ENCODE measurements around the gene INPP4B. TPM values are rescaled to one million over a fixed set of nuclear protein-coding genes. Genes with fewer than 3 reads are reported as not detected.

The INPP4B gene
- total and polyA plus RNA-seq, 3 experiments from 2014 or later, result 50.3 to 52.6 (median 52.6) TPM

DNA sequence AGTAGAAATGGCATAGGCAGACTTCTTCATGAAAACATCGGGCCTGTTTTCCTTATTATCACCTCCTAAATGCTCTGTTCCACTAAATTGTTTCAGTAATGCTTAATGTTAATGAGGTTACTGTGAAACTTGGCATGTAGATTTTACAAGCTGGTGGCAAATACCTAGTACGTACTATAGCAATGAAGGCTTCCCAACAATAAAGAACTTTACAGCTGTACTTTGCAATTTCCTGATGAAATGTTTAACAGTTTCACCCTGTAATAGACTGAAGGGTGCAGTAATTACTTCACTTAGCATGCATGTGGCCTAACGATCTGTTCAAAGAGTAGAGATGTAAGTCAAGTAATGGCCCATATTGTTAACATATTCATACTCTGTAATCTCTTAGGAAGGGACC, 685.0 kb downstream of the INPP4B start:
- no peaks in the 10 kb centered on the region for H3K9me3 ChIP-seq (ENCODE audit: low read length)
- DNase-seq, result no peak
- no peak overlapping the region for H3K4me3 ChIP-seq (ENCODE audit: low read length)
- Mint-ChIP-seq H3K27ac (no peak overlapping the region), H3K27me3 (no peaks in the 10 kb centered on the region), H3K9me3 (no peaks in the 10 kb centered on the region), H3K4me3 (no peak overlapping the region), H3K36me3 (peaks cover 12 to 61% (median 24%) of the 10 kb centered on the region in 3 donors), H3K4me1 (peaks cover 11 to 29% (median 12%) of the 10 kb centered on the region in 3 donors)
- H3K27ac ChIP-seq (ENCODE audit: low read depth, low read length), result no peak overlapping the region
- no peaks in the 10 kb centered on the region for H3K27me3 ChIP-seq (ENCODE audit: insufficient read depth, low read length, poor library complexity, severe bottlenecking)
- ChIA-PET POLR2A (no interaction called here), CTCF (no interaction called here)
- no peaks in the 10 kb centered on the region for H3K4me1 ChIP-seq (ENCODE audit: insufficient read depth, low read length)
- peaks cover 15% of the 10 kb centered on the region for H3K36me3 ChIP-seq (ENCODE audit: insufficient read depth, low read length)

DNA sequence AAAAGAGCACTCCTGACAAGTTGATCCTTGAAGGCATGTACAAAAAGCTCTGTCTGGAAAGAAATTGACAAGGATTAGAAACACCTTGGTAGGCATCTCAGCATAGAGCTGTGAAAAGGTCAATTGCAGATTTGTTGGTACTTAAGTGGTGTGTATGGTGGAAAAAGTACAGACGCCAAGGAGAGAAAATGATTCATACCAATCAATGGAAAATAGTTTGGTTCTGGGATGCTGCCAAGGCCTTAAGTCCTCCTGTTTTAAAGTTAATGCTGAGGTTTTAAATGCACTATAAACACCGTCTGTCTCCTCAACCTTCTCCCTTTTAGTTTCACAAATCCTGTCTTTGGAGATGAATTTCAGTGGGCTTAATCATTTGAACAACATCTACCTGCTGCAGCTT, 685.6 kb downstream of the INPP4B start:
- no peaks in the 10 kb centered on the region for H3K27me3 Mint-ChIP-seq
- H3K4me1 Mint-ChIP-seq, result peaks cover 10 to 26% (median 11%) of the 10 kb centered on the region in 3 donors
- CTCF ChIA-PET, result no interaction called here
- Histone ChIP-seq H3K27ac (ENCODE audit: low read depth, low read length) (no peak overlapping the region), H3K27me3 (ENCODE audit: insufficient read depth, low read length, poor library complexity, severe bottlenecking) (no peaks in the 10 kb centered on the region), H3K9me3 (ENCODE audit: low read length) (no peaks in the 10 kb centered on the region), H3K4me1 (ENCODE audit: insufficient read depth, low read length) (no peaks in the 10 kb centered on the region), H3K4me3 (ENCODE audit: low read length) (no peak overlapping the region), H3K36me3 (ENCODE audit: insufficient read depth, low read length) (peaks cover 15% of the 10 kb centered on the region)
- H3K4me3 Mint-ChIP-seq, result no peak overlapping the region
- peaks cover 12 to 62% (median 25%) of the 10 kb centered on the region in 3 donors for H3K36me3 Mint-ChIP-seq
- peak overlapping the region in 1 of 8 donors; percentile 56 for H3K27ac Mint-ChIP-seq
- no peak for DNase-seq
- H3K9me3 Mint-ChIP-seq, result no peaks in the 10 kb centered on the region
- POLR2A ChIA-PET, result no interaction called here

DNA sequence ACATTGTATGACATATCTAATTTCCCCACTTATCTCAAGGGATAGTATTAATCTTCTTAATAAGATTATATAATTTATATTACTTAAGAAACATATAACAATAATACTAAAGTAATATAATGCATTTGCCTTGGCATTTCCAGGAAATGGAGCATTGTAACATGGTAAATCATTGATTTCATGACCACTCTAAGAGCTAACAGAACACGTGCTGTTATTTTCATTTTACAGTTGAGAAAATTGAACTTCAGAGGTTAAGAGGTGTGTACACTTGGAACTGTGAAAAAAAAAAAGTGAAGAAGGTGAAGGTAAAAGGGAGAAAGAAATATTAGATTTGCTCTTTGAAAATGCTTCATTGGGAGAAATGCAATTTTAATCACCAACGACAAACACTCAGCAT, 687.1 kb downstream of the INPP4B start:
- peak overlapping the region in 2 of 8 donors; percentile 1 to 58 for H3K27ac Mint-ChIP-seq
- Histone ChIP-seq H3K27ac (ENCODE audit: low read depth, low read length) (no peak overlapping the region), H3K36me3 (ENCODE audit: insufficient read depth, low read length) (peaks cover 15% of the 10 kb centered on the region), H3K27me3 (ENCODE audit: insufficient read depth, low read length, poor library complexity, severe bottlenecking) (no peaks in the 10 kb centered on the region), H3K9me3 (ENCODE audit: low read length) (no peaks in the 10 kb centered on the region), H3K4me1 (ENCODE audit: insufficient read depth, low read length) (no peaks in the 10 kb centered on the region), H3K4me3 (ENCODE audit: low read length) (no peak overlapping the region)
- no peak overlapping the region for H3K4me3 Mint-ChIP-seq
- no peaks in the 10 kb centered on the region for H3K27me3 Mint-ChIP-seq
- CTCF ChIA-PET, result no interaction called here
- H3K9me3 Mint-ChIP-seq, result no peaks in the 10 kb centered on the region
- no peak for DNase-seq
- H3K36me3 Mint-ChIP-seq, result peaks cover 12 to 62% (median 28%) of the 10 kb centered on the region in 3 donors
- POLR2A ChIA-PET, result no interaction called here
- H3K4me1 Mint-ChIP-seq, result peaks cover 11 to 23% (median 14%) of the 10 kb centered on the region in 3 donors

DNA sequence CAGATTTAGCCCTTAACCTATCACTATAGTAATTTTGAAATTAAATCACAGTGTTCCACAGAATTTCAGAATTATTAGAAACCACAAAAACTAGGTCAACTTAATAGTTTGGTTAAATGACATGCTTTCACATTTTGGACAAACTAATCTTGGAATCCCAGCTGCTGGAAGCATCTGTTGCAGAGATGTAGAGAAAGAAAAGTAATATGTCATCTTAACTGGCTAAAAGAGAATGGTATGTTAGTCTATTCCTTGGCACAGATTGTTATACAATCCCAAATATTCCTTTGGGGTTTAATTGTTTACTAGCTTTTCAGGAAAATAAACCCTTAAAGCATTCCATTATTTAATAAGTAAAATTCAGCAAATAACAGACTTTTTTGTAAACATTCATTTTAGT, 689.8 kb downstream of the INPP4B start:
- no peak for DNase-seq
- ChIA-PET CTCF (no interaction called here), POLR2A (no interaction called here)
- Histone ChIP-seq H3K4me3 (ENCODE audit: low read length) (no peak overlapping the region), H3K36me3 (ENCODE audit: insufficient read depth, low read length) (peaks cover 15% of the 10 kb centered on the region), H3K27ac (ENCODE audit: low read depth, low read length) (no peak overlapping the region), H3K27me3 (ENCODE audit: insufficient read depth, low read length, poor library complexity, severe bottlenecking) (no peaks in the 10 kb centered on the region), H3K9me3 (ENCODE audit: low read length) (no peaks in the 10 kb centered on the region), H3K4me1 (ENCODE audit: insufficient read depth, low read length) (no peaks in the 10 kb centered on the region)
- Mint-ChIP-seq H3K9me3 (no peaks in the 10 kb centered on the region), H3K4me3 (no peak overlapping the region), H3K4me1 (peaks cover 13 to 24% (median 20%) of the 10 kb centered on the region in 3 donors), H3K27ac (peak overlapping the region in 1 of 8 donors; percentile 17), H3K36me3 (peaks cover 9 to 52% (median 26%) of the 10 kb centered on the region in 3 donors), H3K27me3 (no peaks in the 10 kb centered on the region)

DNA sequence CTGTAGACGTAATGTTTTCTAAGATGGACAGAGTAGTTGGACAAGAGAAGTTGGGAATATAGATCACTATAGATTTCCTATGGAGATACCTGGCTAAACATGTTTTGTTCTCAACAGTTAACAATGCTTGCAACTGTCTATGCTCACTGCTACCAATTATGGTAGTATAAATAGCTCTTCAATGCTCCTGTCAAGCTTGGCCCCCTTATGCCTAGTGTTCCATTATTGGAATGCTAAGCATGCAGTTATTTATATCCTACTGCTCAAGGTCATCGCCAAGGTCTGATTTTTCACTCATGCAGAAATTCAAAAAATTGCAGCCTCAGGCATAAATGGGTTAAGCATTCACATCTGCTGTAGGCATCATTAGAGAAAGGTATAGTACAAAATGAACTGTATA, 690.8 kb downstream of the INPP4B start:
- Mint-ChIP-seq H3K4me3 (no peak overlapping the region), H3K4me1 (peaks cover 14 to 28% (median 26%) of the 10 kb centered on the region in 3 donors), H3K27me3 (no peaks in the 10 kb centered on the region), H3K36me3 (peaks cover 8 to 49% (median 20%) of the 10 kb centered on the region in 3 donors), H3K9me3 (no peaks in the 10 kb centered on the region), H3K27ac (no peak overlapping the region)
- ChIA-PET POLR2A (no interaction called here), CTCF (no interaction called here)
- H3K4me1 ChIP-seq (ENCODE audit: insufficient read depth, low read length), result no peaks in the 10 kb centered on the region
- H3K4me3 ChIP-seq (ENCODE audit: low read length), result no peak overlapping the region
- DNase-seq, result no peak
- H3K9me3 ChIP-seq (ENCODE audit: low read length), result no peaks in the 10 kb centered on the region
- peaks cover 12% of the 10 kb centered on the region for H3K36me3 ChIP-seq (ENCODE audit: insufficient read depth, low read length)
- no peak overlapping the region for H3K27ac ChIP-seq (ENCODE audit: low read depth, low read length)
- H3K27me3 ChIP-seq (ENCODE audit: insufficient read depth, low read length, poor library complexity, severe bottlenecking), result no peaks in the 10 kb centered on the region

DNA sequence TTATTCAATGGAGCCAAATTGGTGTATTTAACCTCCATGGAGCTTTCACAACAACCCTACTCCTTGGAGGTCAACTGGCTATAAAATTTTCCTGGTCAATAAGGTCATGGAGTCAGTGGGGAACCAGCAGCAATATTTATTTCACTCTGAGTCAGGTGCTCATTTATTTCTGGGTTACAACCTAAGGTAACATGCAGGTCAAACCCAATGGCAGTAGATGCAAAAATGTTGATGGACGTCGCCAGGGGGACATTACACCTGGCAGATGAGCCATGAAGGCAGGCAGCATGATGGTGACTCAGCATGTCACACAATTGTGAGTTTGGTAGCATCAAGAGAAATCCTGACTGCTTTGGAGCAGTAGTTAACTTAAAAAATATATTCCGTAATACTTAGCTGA, 695.6 kb downstream of the INPP4B start:
- DNase-seq, result no peak
- H3K4me3 ChIP-seq (ENCODE audit: low read length), result no peak overlapping the region
- no peaks in the 10 kb centered on the region for H3K9me3 ChIP-seq (ENCODE audit: low read length)
- peaks cover 0 to 48% (median 21%) of the 10 kb centered on the region in 3 donors for H3K36me3 Mint-ChIP-seq
- peak overlapping the region in 1 of 8 donors; percentile 41 for H3K27ac Mint-ChIP-seq
- peaks cover 3% of the 10 kb centered on the region for H3K36me3 ChIP-seq (ENCODE audit: insufficient read depth, low read length)
- no peaks in the 10 kb centered on the region for H3K27me3 Mint-ChIP-seq
- no peak overlapping the region for H3K4me3 Mint-ChIP-seq
- no peaks in the 10 kb centered on the region for H3K9me3 Mint-ChIP-seq
- POLR2A ChIA-PET, result no interaction called here
- H3K27me3 ChIP-seq (ENCODE audit: insufficient read depth, low read length, poor library complexity, severe bottlenecking), result no peaks in the 10 kb centered on the region
- no peaks in the 10 kb centered on the region for H3K4me1 ChIP-seq (ENCODE audit: insufficient read depth, low read length)
- CTCF ChIA-PET, result no interaction called here
- H3K27ac ChIP-seq (ENCODE audit: low read depth, low read length), result no peak overlapping the region
- peaks cover 22 to 49% (median 31%) of the 10 kb centered on the region in 3 donors for H3K4me1 Mint-ChIP-seq

DNA sequence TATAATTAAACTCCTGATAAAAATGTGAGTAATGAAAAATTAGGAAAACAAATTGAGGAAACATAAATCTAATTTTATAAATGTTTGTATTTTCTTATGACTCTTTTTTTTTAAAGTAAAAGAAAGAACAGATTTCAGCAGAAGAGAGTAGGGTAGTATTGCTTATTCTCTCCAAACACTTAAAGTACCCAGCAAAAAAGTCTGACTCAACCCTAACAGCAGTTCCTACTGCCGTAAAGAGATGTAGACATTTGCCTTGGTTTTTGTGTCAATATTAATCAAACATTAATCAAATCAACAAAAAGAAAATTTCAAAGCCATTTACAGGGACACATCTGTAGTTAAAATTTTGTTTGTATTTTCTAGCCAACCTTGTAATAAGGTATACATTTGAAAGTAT, 701.3 kb downstream of the INPP4B start:
- no peaks in the 10 kb centered on the region for H3K27me3 Mint-ChIP-seq
- peaks cover 4 to 61% (median 31%) of the 10 kb centered on the region in 3 donors for H3K36me3 Mint-ChIP-seq
- H3K27ac Mint-ChIP-seq, result no peak overlapping the region
- no peaks in the 10 kb centered on the region for H3K27me3 ChIP-seq (ENCODE audit: insufficient read depth, low read length, poor library complexity, severe bottlenecking)
- no peaks in the 10 kb centered on the region for H3K4me1 ChIP-seq (ENCODE audit: insufficient read depth, low read length)
- no peak for DNase-seq
- peaks cover 11% of the 10 kb centered on the region for H3K36me3 ChIP-seq (ENCODE audit: insufficient read depth, low read length)
- no peaks in the 10 kb centered on the region for H3K9me3 ChIP-seq (ENCODE audit: low read length)
- ChIA-PET POLR2A (no interaction called here), CTCF (no interaction called here)
- no peak overlapping the region for H3K27ac ChIP-seq (ENCODE audit: low read depth, low read length)
- H3K4me3 ChIP-seq (ENCODE audit: low read length), result no peak overlapping the region
- no peaks in the 10 kb centered on the region for H3K9me3 Mint-ChIP-seq
- no peak overlapping the region for H3K4me3 Mint-ChIP-seq
- peaks cover 30 to 51% (median 40%) of the 10 kb centered on the region in 3 donors for H3K4me1 Mint-ChIP-seq

DNA sequence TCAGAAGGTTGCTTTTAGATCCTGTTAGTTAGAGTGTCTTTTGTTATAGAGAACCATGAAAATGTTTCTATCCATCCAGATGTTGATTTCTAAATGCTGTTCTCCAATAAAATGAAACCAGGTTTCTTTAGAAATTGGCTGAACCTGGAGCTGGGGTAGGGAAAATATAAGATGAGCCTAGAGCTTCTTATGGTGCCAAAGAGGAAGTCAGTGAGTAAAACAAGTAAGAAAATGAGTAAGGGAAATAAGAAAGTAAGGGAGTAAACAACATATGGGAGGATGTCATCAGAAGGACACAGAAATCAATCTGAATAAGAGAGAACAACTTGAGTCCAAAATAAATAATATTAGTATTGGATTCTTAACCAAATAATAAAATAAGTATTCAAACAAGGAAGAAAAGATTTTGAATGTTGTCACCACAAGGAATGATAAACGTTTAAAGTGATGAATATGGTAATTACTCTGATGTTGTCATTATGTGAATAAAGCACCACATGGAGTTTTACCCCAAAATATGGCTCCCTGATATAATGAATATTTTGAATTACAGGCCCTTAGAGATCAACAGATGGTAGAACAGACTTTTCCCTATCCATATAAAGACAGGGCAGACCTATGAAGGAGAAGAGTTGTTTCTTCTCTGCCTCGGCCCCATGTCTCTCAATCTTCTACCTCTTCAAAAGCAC, 703.6 kb downstream of the INPP4B start:
- no peak for DNase-seq
- ChIA-PET POLR2A (no interaction called here), CTCF (no interaction called here)
- Histone ChIP-seq H3K4me1 (ENCODE audit: insufficient read depth, low read length) (no peaks in the 10 kb centered on the region), H3K27ac (ENCODE audit: low read depth, low read length) (no peak overlapping the region), H3K36me3 (ENCODE audit: insufficient read depth, low read length) (peaks cover 11% of the 10 kb centered on the region), H3K4me3 (ENCODE audit: low read length) (no peak overlapping the region), H3K9me3 (ENCODE audit: low read length) (no peaks in the 10 kb centered on the region), H3K27me3 (ENCODE audit: insufficient read depth, low read length, poor library complexity, severe bottlenecking) (no peaks in the 10 kb centered on the region)
- no peak overlapping the region for H3K4me3 Mint-ChIP-seq
- peak overlapping the region in 7 of 8 donors; percentile 22 to 83 (median 67) for H3K27ac Mint-ChIP-seq
- peaks cover 25 to 51% (median 35%) of the 10 kb centered on the region in 3 donors for H3K4me1 Mint-ChIP-seq
- H3K36me3 Mint-ChIP-seq, result peaks cover 10 to 55% (median 33%) of the 10 kb centered on the region in 3 donors
- H3K27me3 Mint-ChIP-seq, result no peaks in the 10 kb centered on the region
- H3K9me3 Mint-ChIP-seq, result no peaks in the 10 kb centered on the region
